Uterus (tissue), 4 donors: ENCODE data around the gene NRARP. TPM values are rescaled to one million over a fixed set of nuclear protein-coding genes. Genes with fewer than 3 reads are reported as not detected.

ENCODE experiments used
- DNase-seq, 2 donors: peaks; one replicate each; pipeline ENCODE4 v3.0.0-alpha.2; 2019 to 2020
- H3K27ac ChIP-seq, 2 donors: fragments of 200-600 bp; sonication (generic); 1 replicate in 1 of 2; 2 replicates in 1 of 2; pipeline ENCODE4 v1.5.1; 2016 to 2018
- H3K27me3 ChIP-seq, 2 donors: fragments of 200-600 bp; sonication (generic); one replicate each; pipeline ENCODE4 v1.5.1; 2018 to 2019; ENCODE audit warnings: control low read depth in 1 of 2
- H3K36me3 ChIP-seq, 2 donors: fragments of 200-600 bp; sonication (generic); one replicate each; pipeline ENCODE4 v1.5.1; 2019; ENCODE audit warnings: control low read depth in 1 of 2
- H3K4me1 ChIP-seq, 2 donors: fragments of 200-600 bp; sonication (generic); one replicate each; pipeline ENCODE4 v1.5.1; 2018 to 2019; ENCODE audit warnings: control low read depth in 1 of 2
- H3K4me3 ChIP-seq, 2 donors: fragments of 200-600 bp; sonication (generic); 1 replicate in 1 of 2; 2 replicates in 1 of 2; pipeline ENCODE4 v1.5.1; 2018 to 2019; ENCODE audit warnings: mild to moderate bottlenecking in 1 of 2
- H3K9me3 ChIP-seq, 2 donors: fragments of 200-600 bp; sonication (generic); one replicate each; pipeline ENCODE4 v1.5.1; 2019; ENCODE audit warnings: control low read depth in 1 of 2
- CTCF ChIP-seq, 4 experiments: fragments of 200-600 bp in 2 of 4; fragments of 450-650 bp in 2 of 4; sonication (generic) in 2 of 4; IDR thresholded peaks; one replicate each; pipeline ENCODE4 v1.5.1; 2016 to 2019; ENCODE audit warnings: antibody characterized with exemption in 4 of 4, mild to moderate bottlenecking in 2 of 4, moderate library complexity in 1 of 4
- POLR2A ChIP-seq, 2 donors: fragments of 450-650 bp; IDR thresholded peaks; one replicate each; pipeline ENCODE4 v1.6.1; 2016; ENCODE audit warnings: antibody characterized with exemption in 2 of 2, mild to moderate bottlenecking in 1 of 2, moderate library complexity in 1 of 2
- intact Hi-C: fragments of 100-400 bp; cut with DNase I; formaldehyde crosslinking; loops from one replicate; pipeline ENCODE4 v1.15.1; 2023; ENCODE audit warnings: low total_unique reads
- total RNA-seq, 4 donors: library from RNA; depleted of rRNA in 3 of 4; stranded (reverse); fragments of >200 nt in 3 of 4; gene quantifications; one replicate each; pipeline versions ENCODE4 v1.1.0 to v1.2.4, GENCODE V29; 2014 to 2023
- donor health status: DM: yes; HTN: yes; CAD: no.

Gene NRARP
- total RNA-seq, 4 donors from 2014 or later, result 0.29 to 16.5 (median 11.4) TPM

DNA sequence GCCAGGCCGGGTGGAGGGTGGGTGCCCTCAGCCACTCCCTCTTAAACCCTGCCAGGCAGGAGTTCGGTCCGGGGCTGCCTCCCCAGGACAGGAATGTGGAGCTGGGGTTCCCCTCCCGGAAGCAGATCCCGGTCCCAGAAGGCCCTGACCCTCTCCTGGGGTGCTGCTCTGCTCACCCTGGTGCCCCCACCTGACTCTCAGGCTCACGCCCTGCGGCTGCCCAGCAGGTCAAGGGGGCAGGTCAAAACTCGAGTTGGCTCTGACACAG lies 3.7 kb upstream of the NRARP start:
- DNase-seq, result peak in 1 of 2 donors; percentile 36
- Histone ChIP-seq H3K4me1 (peaks cover 0 to 35% of the 10 kb centered on the region in 2 donors), H3K27ac (peak overlapping the region; percentile 70 to 81), H3K4me3 (no peak overlapping the region), H3K9me3 (no peaks in the 10 kb centered on the region), H3K27me3 (peaks cover 0 to 18% of the 10 kb centered on the region in 2 donors), H3K36me3 (no peaks in the 10 kb centered on the region)
- TF ChIP-seq CTCF (IDR thresholded peaks at IDR 0.05), result no peak
- no peak for TF ChIP-seq POLR2A (IDR thresholded peaks at IDR 0.05)
- intact Hi-C loops, result loop anchor here (10.0 kb wide), 1 partner anchor 109 kb away; no protein-coding TSS in a partner anchor

DNA sequence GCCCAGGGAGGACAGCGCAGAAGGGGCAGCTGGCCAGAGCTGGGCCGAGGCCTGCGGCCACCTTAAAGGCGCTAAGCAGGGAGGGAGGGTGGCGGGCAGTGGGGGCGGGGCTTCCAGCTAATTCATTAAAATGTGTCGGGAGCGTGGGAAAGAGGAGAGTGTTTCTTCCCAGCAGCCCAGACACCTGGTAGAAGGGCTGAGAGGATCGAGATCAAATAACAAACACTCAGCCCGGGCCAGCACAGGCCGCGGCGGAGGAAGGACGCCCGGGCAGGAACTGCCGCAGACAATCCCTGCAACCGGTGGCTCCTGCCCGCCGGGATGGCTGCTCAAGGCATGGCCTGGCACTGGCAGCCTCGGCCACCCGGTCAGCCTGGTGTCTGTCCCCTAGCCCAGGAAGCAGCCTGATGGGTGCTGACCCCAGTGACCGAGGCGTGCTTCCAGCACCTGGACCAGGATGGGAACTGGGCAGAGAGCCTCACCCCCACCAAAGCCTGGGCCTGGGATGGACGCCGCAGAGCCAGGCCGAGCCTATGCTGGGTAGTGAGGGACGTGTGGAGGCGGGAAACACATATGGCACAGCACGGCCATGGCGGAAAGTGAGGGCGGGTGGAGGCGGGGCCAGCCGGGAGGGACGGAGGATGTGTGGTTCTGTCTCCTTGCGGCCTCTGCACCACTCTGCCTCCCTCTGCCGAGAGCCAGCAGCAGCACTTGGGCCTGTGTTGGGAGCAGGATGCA lies 3.2 kb upstream of the NRARP start:
- intact Hi-C loops, result loop anchor here (10.0 kb wide), 1 partner anchor 110 kb away; no protein-coding TSS in a partner anchor
- H3K9me3 ChIP-seq, result no peaks in the 10 kb centered on the region
- H3K36me3 ChIP-seq, result no peaks in the 10 kb centered on the region
- TF ChIP-seq POLR2A (IDR thresholded peaks at IDR 0.05) (no peak), CTCF (IDR thresholded peaks at IDR 0.05) (no peak)
- peak; percentile 33 to 58 for DNase-seq
- no peak overlapping the region for H3K4me3 ChIP-seq
- H3K27ac ChIP-seq, result peak overlapping the region; percentile 70 to 81
- H3K4me1 ChIP-seq, result peaks cover 0 to 38% of the 10 kb centered on the region in 2 donors
- H3K27me3 ChIP-seq, result peaks cover 4 to 18% of the 10 kb centered on the region in 2 donors

DNA sequence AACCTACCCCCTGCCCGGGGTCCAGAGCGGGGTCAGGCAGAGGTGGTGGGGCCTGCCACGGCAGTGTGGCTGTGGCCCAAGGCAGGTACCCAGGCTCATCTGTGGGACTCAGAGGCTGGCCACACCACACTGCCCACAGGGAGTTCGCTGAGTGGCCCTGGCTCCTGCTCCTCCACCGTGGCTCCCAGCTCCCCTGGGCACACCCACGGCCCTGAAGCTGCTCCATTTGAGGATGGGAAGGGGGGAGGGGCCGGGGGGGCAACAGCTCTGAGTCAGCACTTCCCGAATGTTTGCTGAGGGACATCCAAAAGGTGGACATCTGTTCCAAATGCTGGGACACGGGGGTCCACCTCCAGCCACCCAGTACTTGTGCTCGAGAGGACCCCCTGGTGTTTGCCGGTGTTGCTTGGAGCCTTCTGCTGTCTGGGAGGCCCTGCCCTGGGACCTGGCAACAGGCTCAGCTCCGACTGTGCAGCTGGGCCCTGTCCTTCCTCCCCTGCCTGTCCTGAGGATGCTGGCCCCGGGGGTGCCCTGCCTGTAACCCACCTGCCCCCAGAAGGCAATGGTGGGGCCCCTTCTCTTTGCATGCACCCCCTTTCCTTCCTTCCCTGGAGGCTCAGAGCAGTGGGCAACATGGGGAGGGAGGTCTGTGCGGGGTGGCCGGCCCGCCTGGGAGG lies 2.5 kb upstream of the NRARP start:
- H3K4me3 ChIP-seq, result no peak overlapping the region
- peaks cover 11 to 23% of the 10 kb centered on the region in 2 donors for H3K27me3 ChIP-seq
- TF ChIP-seq POLR2A (IDR thresholded peaks at IDR 0.05), result no peak
- TF ChIP-seq CTCF (IDR thresholded peaks at IDR 0.05), result no peak
- intact Hi-C loops, result loop anchor here (10.0 kb wide), 1 partner anchor 110 kb away; no protein-coding TSS in a partner anchor
- DNase-seq, result peak in 1 of 2 donors; percentile 15
- H3K9me3 ChIP-seq, result no peaks in the 10 kb centered on the region
- H3K4me1 ChIP-seq, result peaks cover 0 to 38% of the 10 kb centered on the region in 2 donors
- H3K36me3 ChIP-seq, result no peaks in the 10 kb centered on the region
- H3K27ac ChIP-seq, result peak overlapping the region; percentile 70 to 81

- Histone ChIP-seq H3K27me3 (peaks cover 16 to 23% of the 10 kb centered on the region in 2 donors), H3K27ac (peak overlapping the region; percentile 78 to 81), H3K4me1 (peaks cover 0 to 38% of the 10 kb centered on the region in 2 donors)
These were observed 1.9 kb upstream of the NRARP start for GRCh38 chr9:137303893-137304382.

More at GRCh38 chr9:137303893-137304382, 1.9 kb upstream of the NRARP start:
- no peak for DNase-seq
- TF ChIP-seq POLR2A (IDR thresholded peaks at IDR 0.05) (no peak), CTCF (IDR thresholded peaks at IDR 0.05) (no peak)
- H3K9me3 ChIP-seq, result no peaks in the 10 kb centered on the region
- H3K4me3 ChIP-seq, result no peak overlapping the region
- no peaks in the 10 kb centered on the region for H3K36me3 ChIP-seq
- intact Hi-C loops, result loop anchor here (10.0 kb wide), 1 partner anchor 111 kb away; no protein-coding TSS in a partner anchor
